Activated naive CD8-positive, alpha-beta T cell treated with anti-CD3 and anti-CD28 coated beads, Interleukin-2, amount 50 U/mL, for 24 hours (primary cell): ENCODE measurements around the gene CCND1.
"Not testable (repeated sequence)": the region's sequence is repeated elsewhere in the genome, so short reads cannot be mapped to it uniquely, and the experiment has no call there.

Experiments used
- ATAC-seq: fragments of 150-1000 bp; cut with Tn5 transposase; one replicate; pipeline ENCODE4 v1.10.0; 2021
- DNase-seq: peaks from one replicate; pipeline ENCODE4 v3.0.0; 2021
- H3K27ac Mint-ChIP-seq: one replicate; pipeline ENCODE4 v1.8.0; 2021; ENCODE audit warnings: mild to moderate bottlenecking, mixed read lengths
- H3K27me3 Mint-ChIP-seq: one replicate; pipeline ENCODE4 v1.8.0; 2021; ENCODE audit warnings: mixed read lengths
- H3K36me3 Mint-ChIP-seq: one replicate; pipeline ENCODE4 v1.8.0; 2021; ENCODE audit warnings: low read depth, mixed read lengths
- H3K4me1 Mint-ChIP-seq: one replicate; pipeline ENCODE4 v1.8.0; 2021; ENCODE audit warnings: mixed read lengths
- H3K4me3 Mint-ChIP-seq: one replicate; pipeline ENCODE4 v1.8.0; 2021; ENCODE audit warnings: mild to moderate bottlenecking, moderate library complexity, mixed read lengths
- H3K9me3 Mint-ChIP-seq: one replicate; pipeline ENCODE4 v1.8.0; 2021; ENCODE audit warnings: mixed read lengths

CCND1 gene

DNA sequence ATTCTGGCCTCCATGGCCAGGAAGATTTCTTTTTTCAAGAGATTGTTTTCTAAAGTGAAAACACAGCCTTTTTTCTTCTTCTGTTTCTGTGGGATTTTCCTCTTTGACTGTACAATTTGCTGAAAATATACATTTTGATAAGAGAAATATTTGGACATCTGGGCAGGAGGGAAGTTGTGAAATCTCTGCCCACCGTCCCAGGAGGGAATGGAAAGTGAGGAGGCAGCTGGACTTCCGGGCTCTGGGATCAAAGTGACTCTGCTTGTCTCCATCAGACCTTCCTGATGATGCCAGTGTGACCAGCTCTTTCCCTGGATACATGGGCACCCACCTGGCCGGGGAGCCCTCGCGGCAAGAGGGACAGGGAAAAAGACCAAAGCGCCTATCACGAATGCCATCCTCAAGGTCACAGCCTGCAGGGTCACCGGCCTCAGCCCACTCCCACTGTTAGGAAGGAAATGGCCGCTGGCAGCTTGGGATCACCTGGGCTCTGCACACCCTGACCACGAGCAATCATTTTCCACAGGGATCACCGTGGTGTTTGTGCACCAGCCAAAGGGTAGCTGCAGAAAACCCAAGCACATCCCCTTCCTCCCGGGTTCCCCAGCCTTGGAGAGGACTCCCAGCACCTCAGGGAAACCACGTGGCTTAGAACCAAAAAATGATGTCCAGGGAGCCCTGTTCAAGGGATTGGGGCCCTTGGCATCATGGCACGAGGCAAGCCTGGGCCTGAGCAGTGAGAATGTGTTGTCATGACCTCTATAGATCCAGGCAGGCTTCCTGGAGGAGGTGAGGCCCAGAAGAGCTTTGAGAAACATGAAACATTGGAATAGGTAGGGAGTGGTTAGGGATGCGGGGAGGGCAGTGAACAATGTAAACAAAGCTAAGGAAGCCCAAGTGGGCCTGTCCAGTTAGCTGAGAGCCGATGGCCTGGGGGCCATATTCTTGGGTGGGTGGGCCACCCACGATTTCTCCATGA is 29.1 kb upstream of the CCND1 start:
- no peaks in the 10 kb centered on the region for H3K36me3 Mint-ChIP-seq
- DNase-seq (no peak), ATAC-seq (no peak)
- no peak overlapping the region for H3K4me3 Mint-ChIP-seq
- H3K27ac Mint-ChIP-seq, result no peak overlapping the region
- peaks cover 9% of the 10 kb centered on the region for H3K9me3 Mint-ChIP-seq
- H3K4me1 Mint-ChIP-seq, result no peaks in the 10 kb centered on the region
- H3K27me3 Mint-ChIP-seq, result peaks cover 10% of the 10 kb centered on the region

DNA sequence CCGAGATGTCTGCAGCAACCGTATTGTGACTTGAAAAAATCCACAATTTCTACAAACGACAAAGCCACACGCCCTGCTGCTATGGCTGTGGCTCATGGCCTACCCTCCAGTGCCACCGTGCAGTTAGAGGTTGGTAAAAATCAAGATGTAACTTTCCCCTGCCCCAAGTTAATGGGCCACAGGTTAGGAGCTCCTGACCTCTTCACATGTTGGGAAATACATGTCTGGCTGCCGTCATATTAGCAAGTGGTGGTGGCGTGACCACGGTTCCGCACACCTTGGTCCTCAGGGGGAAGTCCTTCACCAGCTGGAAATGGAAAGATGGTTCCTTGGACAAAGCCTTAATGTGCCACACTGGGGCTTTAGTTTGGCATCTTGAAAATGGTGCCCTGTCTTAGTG is 27.4 kb upstream of the CCND1 start:
- DNase-seq (no peak), ATAC-seq (no peak)
- Mint-ChIP-seq H3K36me3 (no peaks in the 10 kb centered on the region), H3K27me3 (peaks cover 23% of the 10 kb centered on the region), H3K4me3 (no peak overlapping the region), H3K9me3 (peaks cover 5% of the 10 kb centered on the region), H3K27ac (no peak overlapping the region), H3K4me1 (no peaks in the 10 kb centered on the region)

DNA sequence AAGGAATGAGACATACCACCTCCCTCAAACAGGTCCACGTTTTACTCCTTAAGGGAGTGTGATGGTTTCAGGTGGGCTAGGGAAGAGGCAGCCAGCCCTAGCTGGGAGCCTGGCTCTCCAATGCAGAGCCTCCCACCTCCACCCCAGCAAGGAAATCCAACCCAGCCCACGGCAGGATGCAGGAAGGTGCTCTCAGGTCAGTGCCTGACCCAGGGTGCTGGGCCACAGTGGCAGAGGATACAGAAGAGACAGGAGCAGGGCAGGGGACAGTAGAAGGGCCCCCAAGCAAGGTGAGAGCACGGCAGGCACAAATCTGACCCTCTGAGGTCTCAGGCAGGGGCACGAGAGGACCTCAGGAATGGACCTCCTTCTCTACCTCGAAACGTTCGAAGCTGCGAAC is 26.9 kb upstream of the CCND1 start:
- Mint-ChIP-seq H3K27me3 (peaks cover 25% of the 10 kb centered on the region), H3K27ac (no peak overlapping the region), H3K9me3 (no peaks in the 10 kb centered on the region), H3K4me1 (no peaks in the 10 kb centered on the region), H3K4me3 (no peak overlapping the region), H3K36me3 (no peaks in the 10 kb centered on the region)
- DNase-seq, result no peak
- no peak for ATAC-seq

DNA sequence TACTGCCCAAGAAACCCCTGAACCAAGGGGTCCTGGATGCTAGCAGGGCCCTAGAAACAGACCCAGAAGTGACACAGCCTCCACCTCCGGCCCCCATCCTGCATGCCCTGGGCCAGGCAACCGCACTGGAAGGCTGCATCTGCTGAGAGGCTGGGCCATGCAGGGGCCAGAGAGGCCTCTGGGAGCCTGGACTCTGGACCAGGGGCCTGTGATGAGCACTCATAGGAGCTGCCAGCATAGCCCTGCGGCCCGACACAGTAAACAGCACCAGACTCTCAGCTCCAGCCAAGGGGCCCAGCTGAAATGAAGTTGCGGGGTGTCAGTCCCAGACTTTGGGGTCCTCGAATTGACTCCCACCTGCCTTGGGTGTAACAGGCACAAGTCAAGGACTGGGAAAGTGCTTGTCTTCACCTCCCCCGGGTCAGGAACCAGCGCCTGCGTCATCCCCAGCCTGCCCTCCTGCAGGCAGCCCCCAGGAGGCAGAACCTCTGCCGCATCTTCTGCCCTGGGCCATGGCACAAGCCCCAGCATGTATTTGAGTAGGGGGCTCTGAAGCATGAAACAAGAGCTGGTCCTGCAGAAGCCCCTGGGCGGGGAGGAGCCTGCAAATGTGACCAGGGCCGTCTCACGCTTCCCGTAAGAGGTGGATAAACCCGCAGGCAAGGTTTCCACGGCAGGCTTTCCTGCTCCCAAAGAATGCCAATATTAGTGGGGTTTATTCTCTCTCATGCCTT is 25.2 kb upstream of the CCND1 start:
- no peak for DNase-seq
- Mint-ChIP-seq H3K27ac (no peak overlapping the region), H3K9me3 (no peaks in the 10 kb centered on the region), H3K4me1 (no peaks in the 10 kb centered on the region), H3K4me3 (no peak overlapping the region), H3K36me3 (no peaks in the 10 kb centered on the region), H3K27me3 (peaks cover 30% of the 10 kb centered on the region)
- no peak for ATAC-seq

DNA sequence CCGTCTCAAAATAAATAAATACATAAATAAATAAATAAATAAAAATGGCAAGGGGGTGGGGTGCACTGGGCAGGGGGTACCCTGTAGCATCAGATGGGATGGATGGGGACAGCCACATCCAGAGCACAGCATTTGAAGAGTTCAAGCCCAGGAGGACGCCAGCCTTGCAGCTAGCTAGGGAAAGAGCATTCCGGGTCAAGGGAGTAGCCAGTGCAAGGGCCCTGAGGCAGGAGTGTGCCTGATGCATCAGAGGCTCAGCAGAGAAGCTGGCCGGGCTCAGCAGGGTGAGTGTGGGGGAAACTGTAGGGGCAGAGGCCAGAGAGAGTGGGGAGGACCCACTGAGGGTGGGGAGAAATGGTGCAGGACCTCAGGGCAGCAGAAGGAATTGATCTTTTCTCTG is 23.7 kb upstream of the CCND1 start:
- H3K27me3 Mint-ChIP-seq, result peaks cover 30% of the 10 kb centered on the region
- no peaks in the 10 kb centered on the region for H3K9me3 Mint-ChIP-seq
- no peaks in the 10 kb centered on the region for H3K4me1 Mint-ChIP-seq
- H3K36me3 Mint-ChIP-seq, result no peaks in the 10 kb centered on the region
- ATAC-seq (no peak), DNase-seq (no peak)
- H3K27ac Mint-ChIP-seq, result no peak overlapping the region
- H3K4me3 Mint-ChIP-seq, result no peak overlapping the region

DNA sequence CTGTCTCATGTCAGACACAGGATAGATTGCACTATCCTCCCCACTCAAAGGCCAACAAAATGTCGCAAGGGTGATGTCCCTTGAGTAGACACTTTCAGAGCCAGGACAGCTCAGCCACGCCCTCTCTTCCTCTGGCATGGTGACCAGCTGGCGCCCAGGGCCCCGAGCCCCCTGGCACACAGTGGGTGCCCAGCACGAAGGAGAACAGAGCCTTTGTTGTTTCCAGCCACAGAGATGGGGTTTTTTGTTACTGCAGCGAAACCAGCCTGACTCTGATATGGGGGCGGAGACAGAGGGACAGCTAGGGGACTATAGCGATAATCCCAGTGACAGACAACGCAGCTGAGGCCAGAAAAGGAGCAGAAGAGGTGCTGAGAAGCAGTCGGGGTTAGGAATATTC is 23.3 kb upstream of the CCND1 start:
- ATAC-seq, result no peak
- Mint-ChIP-seq H3K36me3 (no peaks in the 10 kb centered on the region), H3K27me3 (peaks cover 31% of the 10 kb centered on the region)

DNA sequence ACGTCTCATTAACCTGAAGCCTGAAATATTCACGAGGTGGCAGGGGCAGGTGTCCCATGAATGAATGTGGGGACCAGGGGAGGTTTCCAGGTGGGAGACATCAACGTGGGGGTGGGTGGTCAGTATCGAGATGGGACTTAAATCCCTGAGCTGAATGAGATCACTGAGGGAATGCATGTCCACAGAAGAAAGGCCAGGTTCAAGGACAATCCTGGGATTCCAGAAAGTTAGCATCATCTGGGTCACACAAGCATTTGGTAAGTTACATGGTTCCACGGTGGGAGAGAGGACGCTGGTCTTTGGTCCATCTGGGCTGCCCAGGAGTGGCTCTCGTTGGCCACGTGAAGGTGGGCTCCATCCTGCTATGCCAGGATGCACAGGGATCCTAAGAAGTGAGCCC is 22.7 kb upstream of the CCND1 start:
- Mint-ChIP-seq H3K27ac (no peak overlapping the region), H3K4me1 (no peaks in the 10 kb centered on the region), H3K27me3 (peaks cover 32% of the 10 kb centered on the region), H3K9me3 (no peaks in the 10 kb centered on the region), H3K36me3 (no peaks in the 10 kb centered on the region), H3K4me3 (no peak overlapping the region)
- no peak for DNase-seq
- no peak for ATAC-seq

More for the DNA sequence above, 23.3 kb upstream of the CCND1 start:
- no peaks in the 10 kb centered on the region for H3K4me1 Mint-ChIP-seq
- no peak overlapping the region for H3K27ac Mint-ChIP-seq
- DNase-seq, result no peak
- no peaks in the 10 kb centered on the region for H3K9me3 Mint-ChIP-seq
- H3K4me3 Mint-ChIP-seq, result no peak overlapping the region

DNA sequence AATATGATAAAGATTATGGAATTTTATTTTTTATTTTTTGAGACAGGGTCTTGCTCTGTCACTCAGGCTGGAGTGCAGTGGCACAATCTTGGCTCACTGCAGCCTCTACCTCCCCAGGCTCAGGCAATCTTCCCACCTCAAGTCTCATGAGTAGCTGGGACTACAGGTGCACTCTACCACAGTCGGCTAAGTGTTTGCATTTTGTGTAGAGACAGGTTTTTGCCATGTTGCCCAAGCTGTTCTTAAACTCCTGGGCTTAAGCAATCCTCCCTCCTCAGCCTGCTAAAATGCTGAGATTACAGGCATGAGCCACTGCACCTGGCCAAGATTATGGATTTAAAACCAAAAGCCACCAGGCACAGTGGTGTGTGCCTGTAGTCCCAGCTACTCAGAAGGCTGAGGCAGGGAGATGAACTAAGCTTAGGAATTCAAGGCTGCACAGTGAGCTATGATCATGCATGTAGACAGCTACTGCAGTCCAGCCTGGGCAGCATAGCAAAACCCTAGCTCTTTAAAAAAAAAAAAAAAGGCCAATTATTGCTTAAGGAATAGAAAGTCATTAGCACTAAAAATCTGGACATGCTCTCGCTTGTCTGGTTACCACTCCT is 20.2 kb upstream of the CCND1 start:
- H3K27ac Mint-ChIP-seq, result no peak overlapping the region
- H3K27me3 Mint-ChIP-seq, result peaks cover 41% of the 10 kb centered on the region
- ATAC-seq (no peak), DNase-seq (no peak)
- no peaks in the 10 kb centered on the region for H3K9me3 Mint-ChIP-seq
- no peak overlapping the region for H3K4me3 Mint-ChIP-seq
- no peaks in the 10 kb centered on the region for H3K4me1 Mint-ChIP-seq
- no peaks in the 10 kb centered on the region for H3K36me3 Mint-ChIP-seq

DNA sequence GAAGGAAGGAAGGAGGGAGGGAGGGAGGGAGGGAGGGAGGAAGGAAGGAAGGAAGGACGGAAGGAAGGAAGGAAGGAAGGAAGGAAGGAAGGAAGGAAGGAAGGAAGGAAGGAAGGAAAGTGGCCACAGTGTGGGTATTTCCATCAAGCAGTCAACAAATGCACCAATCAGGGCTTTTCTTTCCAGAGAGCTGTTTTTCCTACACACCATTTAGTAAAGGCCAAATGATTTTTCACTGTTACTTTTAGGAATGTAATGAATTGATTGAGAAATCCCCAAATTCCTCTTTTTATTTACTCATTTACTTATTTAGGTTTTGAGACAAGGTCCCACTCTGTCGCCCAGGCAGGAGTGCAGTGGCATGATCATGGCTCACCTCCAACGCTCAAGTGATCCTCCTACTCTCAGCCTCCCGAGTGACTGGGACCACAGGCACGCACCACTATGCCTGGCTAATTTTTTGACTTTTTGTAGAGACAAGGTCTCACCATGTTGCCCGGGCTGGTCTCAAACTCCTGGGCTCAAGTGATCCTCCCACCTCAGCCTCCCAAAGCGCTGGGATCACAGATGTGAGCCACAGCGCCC is 18.8 kb upstream of the CCND1 start:
- ATAC-seq, H3K9me3 Mint-ChIP-seq, H3K4me1 Mint-ChIP-seq, H3K36me3 Mint-ChIP-seq, DNase-seq, H3K27ac Mint-ChIP-seq, H3K4me3 Mint-ChIP-seq: not testable (repeated sequence)
- peaks cover 52% of the 10 kb centered on the region for H3K27me3 Mint-ChIP-seq

DNA sequence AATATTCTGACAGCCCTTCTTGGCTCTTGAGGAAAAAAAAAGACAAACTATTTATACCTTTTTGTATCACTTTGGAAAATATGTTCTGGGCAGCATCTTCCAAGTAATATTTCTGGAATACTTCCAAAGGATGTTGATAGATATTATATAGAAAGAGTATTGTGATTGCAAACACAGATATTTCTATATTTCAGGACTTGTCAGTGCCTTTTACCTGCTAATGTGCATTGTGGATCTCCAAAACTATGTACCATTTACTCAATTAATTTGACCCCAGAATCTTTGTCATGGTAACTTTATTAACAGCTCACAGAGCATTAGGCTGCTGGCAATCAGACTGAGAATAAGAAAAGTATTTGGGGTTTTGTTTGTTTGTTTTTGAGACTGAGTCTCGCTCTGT is 16.7 kb upstream of the CCND1 start:
- H3K9me3 Mint-ChIP-seq, result no peaks in the 10 kb centered on the region
- DNase-seq (no peak), ATAC-seq (no peak)
- H3K36me3 Mint-ChIP-seq, result no peaks in the 10 kb centered on the region
- H3K4me1 Mint-ChIP-seq, result no peaks in the 10 kb centered on the region
- H3K4me3 Mint-ChIP-seq, result no peak overlapping the region
- peaks cover 37% of the 10 kb centered on the region for H3K27me3 Mint-ChIP-seq
- H3K27ac Mint-ChIP-seq, result no peak overlapping the region

DNA sequence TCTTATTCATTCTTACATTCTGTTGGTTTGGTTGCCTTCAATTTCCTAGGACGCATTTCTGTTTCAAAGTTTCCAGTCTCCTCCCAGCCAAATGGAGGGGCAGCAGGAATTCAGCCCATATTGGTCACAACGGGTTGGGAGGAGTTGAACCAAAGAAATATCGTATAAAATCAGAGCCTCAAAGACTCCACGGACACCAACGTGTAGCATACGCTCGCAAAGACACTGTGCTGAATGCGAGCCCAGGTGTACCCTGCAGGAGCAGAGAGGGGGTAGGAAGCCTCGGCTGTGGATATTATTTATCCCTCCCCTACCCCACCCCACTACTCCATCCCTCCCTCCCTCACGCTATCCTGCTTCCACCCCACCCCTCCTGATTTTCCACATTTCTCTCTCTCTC is 15.5 kb upstream of the CCND1 start:
- no peaks in the 10 kb centered on the region for H3K4me1 Mint-ChIP-seq
- H3K27ac Mint-ChIP-seq, result no peak overlapping the region
- no peaks in the 10 kb centered on the region for H3K36me3 Mint-ChIP-seq
- H3K27me3 Mint-ChIP-seq, result peaks cover 33% of the 10 kb centered on the region
- no peak for DNase-seq
- H3K9me3 Mint-ChIP-seq, result peaks cover 5% of the 10 kb centered on the region
- no peak overlapping the region for H3K4me3 Mint-ChIP-seq
- ATAC-seq, result no peak

DNA sequence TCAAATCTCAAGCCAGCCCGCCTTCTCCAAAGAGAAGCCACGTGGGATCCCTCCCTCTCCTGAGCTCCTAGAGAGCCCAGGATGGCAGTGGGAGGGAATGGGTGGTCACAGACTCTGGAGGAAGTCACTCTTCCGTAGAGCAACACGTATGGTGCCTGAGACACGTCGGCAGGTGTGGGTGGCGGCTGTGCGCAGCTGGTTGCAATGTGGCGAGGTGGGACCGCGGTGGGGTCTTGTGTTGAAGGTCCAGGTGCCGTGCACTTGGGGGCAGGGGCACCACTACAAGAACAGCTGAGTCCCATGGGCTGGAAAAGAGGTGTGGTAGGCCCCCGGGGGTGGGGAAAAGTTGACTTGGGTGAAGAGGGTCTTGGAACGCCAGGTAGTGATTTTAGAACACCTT is 13.4 kb upstream of the CCND1 start:
- H3K27ac Mint-ChIP-seq, result no peak overlapping the region
- H3K36me3 Mint-ChIP-seq, result no peaks in the 10 kb centered on the region
- DNase-seq (no peak), ATAC-seq (no peak)
- no peak overlapping the region for H3K4me3 Mint-ChIP-seq
- peaks cover 36% of the 10 kb centered on the region for H3K27me3 Mint-ChIP-seq
- H3K9me3 Mint-ChIP-seq, result peaks cover 5% of the 10 kb centered on the region
- H3K4me1 Mint-ChIP-seq, result no peaks in the 10 kb centered on the region

DNA sequence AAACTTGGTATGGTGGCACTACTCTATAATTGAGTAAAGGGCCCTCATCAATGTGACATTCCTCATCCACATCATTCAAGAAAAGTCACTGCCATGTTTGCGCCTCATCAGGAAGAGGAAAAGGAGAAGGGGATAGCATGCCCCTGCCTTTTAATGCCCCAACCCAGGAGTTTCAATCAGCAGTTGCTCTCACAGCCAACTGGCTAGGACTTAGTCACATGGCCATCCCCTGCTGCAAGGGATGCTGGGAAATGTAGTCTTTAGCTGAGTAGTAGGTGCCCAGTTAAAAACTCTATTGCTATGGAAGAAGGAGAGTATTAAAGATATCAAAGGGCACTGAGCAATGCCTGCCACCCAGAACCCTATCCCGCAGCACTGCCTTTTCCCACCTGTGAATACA is 10.9 kb upstream of the CCND1 start:
- Mint-ChIP-seq H3K27me3 (peaks cover 35% of the 10 kb centered on the region), H3K27ac (no peak overlapping the region), H3K4me1 (no peaks in the 10 kb centered on the region), H3K36me3 (no peaks in the 10 kb centered on the region), H3K9me3 (peaks cover 5% of the 10 kb centered on the region), H3K4me3 (no peak overlapping the region)
- ATAC-seq (no peak), DNase-seq (no peak)

DNA sequence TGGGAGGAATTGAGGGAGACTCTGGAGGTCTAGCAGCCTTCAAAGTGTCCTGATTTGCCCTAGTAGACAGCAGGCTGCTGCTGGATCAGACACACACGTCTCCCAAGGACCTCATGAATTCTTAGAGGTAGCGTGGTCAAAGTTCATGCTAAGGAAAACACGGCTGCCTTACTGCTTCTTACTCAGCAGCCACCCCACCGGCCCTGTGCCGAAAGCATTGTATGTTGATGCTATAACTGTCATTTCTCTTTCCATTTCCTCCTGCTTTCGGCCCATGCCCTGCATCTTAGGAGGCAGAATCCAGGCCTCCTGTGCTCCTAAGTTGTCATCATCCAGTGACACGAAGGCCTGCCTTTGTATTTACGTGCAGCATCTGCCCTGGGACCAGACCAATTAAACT is 10.5 kb upstream of the CCND1 start:
- H3K36me3 Mint-ChIP-seq, result no peaks in the 10 kb centered on the region
- no peak for ATAC-seq
- no peak for DNase-seq
- H3K9me3 Mint-ChIP-seq, result peaks cover 5% of the 10 kb centered on the region
- no peaks in the 10 kb centered on the region for H3K4me1 Mint-ChIP-seq
- H3K4me3 Mint-ChIP-seq, result no peak overlapping the region
- H3K27me3 Mint-ChIP-seq, result peaks cover 35% of the 10 kb centered on the region
- H3K27ac Mint-ChIP-seq, result no peak overlapping the region
